Measurements from ENCODE around the gene DPP4.
"Not testable (repeated sequence)": the region's sequence is repeated elsewhere in the genome, so short reads cannot be mapped to it uniquely, and the experiment has no call there.

DPP4 gene

DNA sequence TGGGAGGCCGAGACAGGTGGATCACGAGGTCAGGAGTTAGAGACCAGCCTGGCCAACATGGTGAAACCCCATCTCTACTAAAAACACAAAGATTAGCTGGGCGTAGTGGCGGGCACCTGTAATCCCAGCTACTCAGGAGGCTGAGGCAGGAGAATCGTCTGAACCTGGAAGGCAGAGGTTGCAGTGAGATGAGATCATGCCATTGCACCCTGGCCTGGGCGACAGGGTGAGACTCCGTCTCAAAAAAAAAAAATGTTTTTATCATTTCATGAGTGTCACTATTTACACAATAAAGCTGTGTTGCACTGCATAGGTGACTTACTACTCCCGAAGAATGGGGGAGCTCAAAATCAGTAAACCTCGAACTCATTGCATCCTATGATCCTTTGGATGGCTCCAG, 120.6 kb downstream of the DPP4 start:
- H3K36me3 ChIP-seq (ENCODE audit: control insufficient read depth, insufficient read depth, low read length); H3K9me3 ChIP-seq (ENCODE audit: control insufficient read depth, low read length); H3K4me3 ChIP-seq (ENCODE audit: extremely low read depth, insufficient read depth, low read length, poor library complexity, severe bottlenecking); H3K4me1 ChIP-seq (ENCODE audit: control insufficient read depth, insufficient read depth, low read length, poor library complexity, severe bottlenecking); H3K27ac ChIP-seq (ENCODE audit: low read depth, low read length, severe bottlenecking): not testable (repeated sequence)
- WGBS, 2 experiments (ENCODE audit: insufficient coverage in 2 of 2), result 60 to 86% methylated on average over 1 of the region's 9 CpGs

GRCh38 chr2:161952783-161953191, 121.2 kb downstream of the DPP4 start:
- WGBS, 2 experiments (ENCODE audit: insufficient coverage in 2 of 2), result 67 to 100% methylated on average over 2 of the region's 4 CpGs
- H3K4me3 ChIP-seq (ENCODE audit: extremely low read depth, insufficient read depth, low read length, poor library complexity, severe bottlenecking), result no peak overlapping the region
- no peaks in the 10 kb centered on the region for H3K9me3 ChIP-seq (ENCODE audit: control insufficient read depth, low read length)
- no peak overlapping the region for H3K27ac ChIP-seq (ENCODE audit: low read depth, low read length, severe bottlenecking)
- no peaks in the 10 kb centered on the region for H3K4me1 ChIP-seq (ENCODE audit: control insufficient read depth, insufficient read depth, low read length, poor library complexity, severe bottlenecking)
- H3K36me3 ChIP-seq (ENCODE audit: control insufficient read depth, insufficient read depth, low read length), result no peaks in the 10 kb centered on the region

DNA sequence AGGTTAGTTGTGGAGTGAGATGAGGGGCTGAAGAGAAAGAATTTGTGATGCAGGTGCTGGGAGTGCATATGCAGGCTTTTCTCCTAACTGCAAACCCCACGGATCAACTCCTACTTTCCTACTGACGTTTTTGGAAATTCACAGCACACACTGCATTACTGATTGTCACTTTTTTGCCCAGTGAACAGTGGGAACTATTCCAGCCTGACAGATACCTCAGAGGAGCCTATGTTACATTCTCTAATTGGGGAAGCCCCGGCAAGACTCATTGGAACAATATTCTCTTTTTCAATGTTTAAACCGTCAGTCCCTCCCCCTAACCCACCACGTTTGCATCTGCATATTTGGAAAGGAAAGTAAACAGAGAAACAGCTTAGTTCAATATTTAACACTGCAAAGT, 126.2 kb downstream of the DPP4 start:
- Histone ChIP-seq H3K4me1 (ENCODE audit: control insufficient read depth, insufficient read depth, low read length, poor library complexity, severe bottlenecking) (no peaks in the 10 kb centered on the region), H3K27ac (ENCODE audit: low read depth, low read length, severe bottlenecking) (no peak overlapping the region), H3K9me3 (ENCODE audit: control insufficient read depth, low read length) (no peaks in the 10 kb centered on the region), H3K4me3 (ENCODE audit: extremely low read depth, insufficient read depth, low read length, poor library complexity, severe bottlenecking) (no peak overlapping the region), H3K36me3 (ENCODE audit: control insufficient read depth, insufficient read depth, low read length) (no peaks in the 10 kb centered on the region)
- WGBS, 2 experiments (ENCODE audit: insufficient coverage in 2 of 2), result 20 to 26% methylated on average over 1 to 2 of the region's 5 CpGs

DNA sequence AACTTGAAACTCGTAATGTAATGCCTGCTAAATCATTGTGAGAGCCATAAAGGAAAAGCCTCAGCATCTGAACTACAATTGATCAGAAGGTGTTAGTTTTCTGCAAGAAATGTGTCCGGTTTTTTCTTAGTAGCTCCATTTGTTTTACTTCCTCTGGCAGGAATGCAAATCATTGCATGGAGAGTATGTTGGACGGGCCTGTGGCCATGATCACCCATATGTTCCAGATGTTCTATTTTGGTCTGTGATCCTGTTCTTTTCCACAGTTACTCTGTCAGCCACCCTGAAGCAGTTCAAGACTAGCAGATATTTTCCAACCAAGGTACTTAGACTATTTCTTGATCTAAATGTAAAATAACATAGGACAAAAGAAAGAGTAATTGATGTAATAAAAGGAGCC, 126.6 kb downstream of the DPP4 start:
- WGBS, 2 experiments (ENCODE audit: insufficient coverage in 2 of 2), result 78 to 100% methylated on average over 1 of the region's 3 CpGs
- Histone ChIP-seq H3K9me3 (ENCODE audit: control insufficient read depth, low read length) (no peaks in the 10 kb centered on the region), H3K4me3 (ENCODE audit: extremely low read depth, insufficient read depth, low read length, poor library complexity, severe bottlenecking) (no peak overlapping the region), H3K27ac (ENCODE audit: low read depth, low read length, severe bottlenecking) (no peak overlapping the region), H3K36me3 (ENCODE audit: control insufficient read depth, insufficient read depth, low read length) (no peaks in the 10 kb centered on the region), H3K4me1 (ENCODE audit: control insufficient read depth, insufficient read depth, low read length, poor library complexity, severe bottlenecking) (no peaks in the 10 kb centered on the region)

DNA sequence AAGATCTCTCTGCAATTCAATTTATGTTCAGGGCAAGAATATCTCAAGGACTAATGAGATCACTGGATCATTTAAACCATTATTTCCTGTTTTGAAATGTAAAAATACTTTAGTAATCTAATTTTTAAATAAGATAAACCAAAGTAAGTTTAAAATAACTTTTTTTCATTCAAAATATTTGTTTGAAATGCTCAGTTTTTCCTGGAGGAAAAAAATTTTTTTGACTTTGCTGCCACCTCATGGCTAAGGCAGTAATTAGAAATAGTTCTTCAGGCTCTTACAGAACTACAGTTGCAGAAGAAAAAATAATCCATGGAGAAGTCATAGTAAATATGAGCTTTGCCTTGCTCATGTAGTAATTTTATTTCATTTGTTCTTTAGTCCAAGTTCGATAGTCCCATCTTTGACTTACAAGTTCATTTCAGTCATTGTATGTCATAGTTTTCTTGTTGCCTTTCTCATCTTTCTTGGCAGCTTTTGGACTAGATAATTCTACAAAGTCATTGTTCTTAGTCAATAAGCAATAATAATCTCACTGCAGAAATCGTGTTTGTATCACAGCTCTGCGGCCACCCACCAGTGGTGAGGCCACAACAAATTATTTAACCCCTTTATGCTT, 127.4 kb downstream of the DPP4 start:
- no CpG with 5 or more reads among the region's 3 CpGs for WGBS, 2 experiments (ENCODE audit: insufficient coverage in 2 of 2)
- Histone ChIP-seq H3K9me3 (ENCODE audit: control insufficient read depth, low read length) (no peaks in the 10 kb centered on the region), H3K27ac (ENCODE audit: low read depth, low read length, severe bottlenecking) (no peak overlapping the region), H3K4me1 (ENCODE audit: control insufficient read depth, insufficient read depth, low read length, poor library complexity, severe bottlenecking) (no peaks in the 10 kb centered on the region), H3K4me3 (ENCODE audit: extremely low read depth, insufficient read depth, low read length, poor library complexity, severe bottlenecking) (no peak overlapping the region), H3K36me3 (ENCODE audit: control insufficient read depth, insufficient read depth, low read length) (no peaks in the 10 kb centered on the region)

GRCh38 chr2:161943011-161943410, 131.0 kb downstream of the DPP4 start:
- Histone ChIP-seq H3K27ac (ENCODE audit: low read depth, low read length, severe bottlenecking) (no peak overlapping the region), H3K36me3 (ENCODE audit: control insufficient read depth, insufficient read depth, low read length) (no peaks in the 10 kb centered on the region), H3K4me1 (ENCODE audit: control insufficient read depth, insufficient read depth, low read length, poor library complexity, severe bottlenecking) (no peaks in the 10 kb centered on the region), H3K4me3 (ENCODE audit: extremely low read depth, insufficient read depth, low read length, poor library complexity, severe bottlenecking) (no peak overlapping the region), H3K9me3 (ENCODE audit: control insufficient read depth, low read length) (no peaks in the 10 kb centered on the region)
- WGBS, 2 experiments (ENCODE audit: insufficient coverage in 2 of 2), result no CpG with 5 or more reads among the region's 2 CpGs
